Psoas muscle (tissue), 8 donors: Measurements from ENCODE around the gene PLXNC1. TPM values are rescaled to one million over a fixed set of nuclear protein-coding genes. Genes with fewer than 3 reads are reported as not detected.

ENCODE experiments used
- ATAC-seq, 4 donors: fragments of 200-7000 bp; cut with Tn5 transposase; one replicate each; pipeline ENCODE4 v1.9.1; 2020; ENCODE audit warnings: moderate library complexity in 3 of 4, mild to moderate bottlenecking in 2 of 4
- DNase-seq, 2 donors: peaks; one replicate each; pipeline ENCODE4 v3.0.0-alpha.2; 2020
- H3K27ac ChIP-seq: fragments of 200-600 bp; one replicate; pipeline ENCODE4 v1.8.0; 2022
- H3K27me3 ChIP-seq, 3 donors: fragments of 200-600 bp in 1 of 3; one replicate each; pipeline versions ENCODE4 v1.6.1 to v1.8.0; 2013 to 2022; ENCODE audit warnings: low read length in 2 of 3, mild to moderate bottlenecking in 2 of 3, moderate library complexity in 1 of 3; ENCODE audit not compliant: insufficient read depth in 3 of 3
- H3K36me3 ChIP-seq, 2 donors: fragments of 200-600 bp in 1 of 2; one replicate each; pipeline versions ENCODE4 v1.6.1 to v1.8.0; 2013 to 2022; ENCODE audit warnings: low read depth in 1 of 2, mild to moderate bottlenecking in 1 of 2, moderate library complexity in 1 of 2; ENCODE audit not compliant: insufficient read depth in 1 of 2
- H3K4me1 ChIP-seq: fragments of 200-600 bp; one replicate; pipeline ENCODE4 v1.8.0; 2022
- H3K4me3 ChIP-seq: fragments of 200-600 bp; one replicate; pipeline ENCODE4 v1.8.0; 2022; ENCODE audit warnings: mild to moderate bottlenecking
- H3K9me3 ChIP-seq: fragments of 200-600 bp; one replicate; pipeline ENCODE4 v1.8.0; 2022
- CTCF ChIP-seq: fragments of 200-600 bp; IDR thresholded peaks from one replicate; pipeline ENCODE4 v1.8.0; 2022; ENCODE audit warnings: antibody characterized with exemption
- WGBS, 3 donors: extraction: QIAGEN DNeasy Blood & Tissue Kit; methylation state at CpG; one replicate each; pipeline versions ENCODE4 v1.1.6 to v1.1.7; 2013; 5-methylcytosine and 5-hydroxymethylcytosine counted together
- intact Hi-C, 2 donors: fragments of 100-400 bp; cut with DNase I; formaldehyde crosslinking; loops; one replicate each; pipeline versions ENCODE4 v1.11.0 to v1.14.2; 2022
- polyA plus RNA-seq, 3 donors: library from polyadenylated mRNA; stranded (reverse); fragments of 200-250 nt; gene quantifications; one replicate each; pipeline ENCODE4 v1.2.3, GENCODE V29; 2013
- total RNA-seq, 4 donors: library from RNA; stranded (reverse); fragmentation: NEBNext Ultra II Directional in 2 of 4; extraction: Animal tissue kit (Norgen Biotek cat#: 25700) in 2 of 4; gene quantifications; one replicate each; pipeline versions ENCODE4 v1.2.1 to v1.2.4, GENCODE V29; 2021 to 2023
- donor health status: healthy with polysubstance abuse.
- donor health status: DM: no; HTN: no; CAD: no; lungs with moderate emphysema.
- donor health status: Bipolar disorder and iron deficiency.
- donor health status: healthy.
- donor health status: DM: yes; HTN: yes; CAD: no.
- donor health status: DM: no; HTN: no; CAD: no.
- donor health status: DM: no; HTN: no; CAD: no.
- donor health status: DM: yes; HTN: yes; CAD: no.

The PLXNC1 gene
- total and polyA plus RNA-seq, 7 donors = 0.18 to 4.0 (median 0.52) TPM

- no peaks in the 10 kb centered on the region for H3K9me3 ChIP-seq
- WGBS, 3 donors = 87 to 90% (median 88%) methylated on average over 21 of the region's 21 CpGs
- ATAC-seq (no peak), DNase-seq (no peak)
- no peak overlapping the region for H3K4me3 ChIP-seq
- no peak for TF ChIP-seq CTCF
- H3K27me3 ChIP-seq = peaks cover 0 to 2% (median 0%) of the 10 kb centered on the region in 3 donors
- H3K27ac ChIP-seq = no peak overlapping the region
- H3K4me1 ChIP-seq = no peaks in the 10 kb centered on the region
- intact Hi-C loops = loop anchor here (5.0 to 10.0 kb wide), 3 partner anchors 295 to 625 kb away; no protein-coding TSS in a partner anchor
- H3K36me3 ChIP-seq = no peaks in the 10 kb centered on the region
Measured at GRCh38 chr12:94139816-94140215, 8.6 kb upstream of the PLXNC1 start.

DNA sequence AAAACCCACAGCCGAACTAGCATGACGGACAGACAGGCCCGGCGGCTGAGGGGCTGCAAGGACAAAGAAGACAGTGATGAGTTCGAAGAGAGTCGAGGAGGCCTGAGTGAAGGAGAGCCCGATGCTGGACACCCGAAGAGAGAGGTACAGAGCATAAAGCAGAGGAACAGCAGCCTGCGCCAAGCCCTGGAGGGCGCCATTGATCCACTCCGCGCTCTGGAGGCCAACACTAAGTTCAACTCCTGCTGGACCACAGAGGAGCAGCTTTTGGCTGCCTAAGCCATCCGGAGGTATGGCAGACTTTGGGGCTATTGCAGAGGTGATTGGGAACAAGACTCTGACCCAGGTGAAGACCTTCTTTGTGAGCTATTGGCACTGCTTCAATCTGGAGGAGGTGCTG lies 7.8 kb upstream of the PLXNC1 start:
- DNase-seq = no peak
- WGBS, 3 donors = 87 to 90% (median 88%) methylated on average over 13 of the region's 13 CpGs

DNA sequence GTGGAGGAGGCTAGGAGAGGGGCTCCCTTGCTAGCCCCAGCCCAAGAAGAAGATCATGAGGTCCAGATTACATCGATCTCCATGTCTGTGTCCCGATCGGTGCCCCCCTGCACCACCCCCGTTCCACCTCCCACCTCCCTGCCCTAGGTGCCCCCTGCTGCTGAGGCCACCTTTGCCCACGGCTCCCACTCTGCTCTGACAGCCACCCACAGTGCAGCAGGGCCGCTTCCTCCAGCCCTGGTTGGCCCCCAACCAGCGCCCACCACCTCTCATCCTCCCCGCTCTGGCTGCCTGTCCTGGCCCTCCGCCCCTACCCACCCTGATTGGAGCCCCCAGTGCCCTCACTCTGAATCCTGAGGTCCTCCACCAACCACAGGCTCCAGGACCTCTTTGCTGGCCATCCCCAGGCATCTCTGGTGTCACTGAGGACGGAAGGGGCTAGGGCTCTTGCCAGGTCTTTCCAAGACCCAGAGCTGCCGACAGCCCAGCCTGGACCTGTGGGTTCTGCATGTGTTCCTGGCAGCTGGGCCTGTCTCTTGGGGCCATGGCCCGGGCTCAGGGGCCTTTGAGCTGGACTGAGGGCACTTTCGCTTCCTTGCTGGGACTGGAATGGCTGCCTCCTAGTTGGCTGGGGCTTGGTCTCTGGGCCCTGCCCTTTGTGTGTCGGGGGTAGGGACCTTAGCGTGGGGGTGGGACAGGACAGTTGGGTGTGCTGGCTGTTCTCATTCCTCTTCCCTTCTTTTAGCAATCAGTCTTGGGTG lies 7.2 kb upstream of the PLXNC1 start:
- 77 to 91% (median 83%) methylated on average over 12 to 15 of the region's 15 CpGs for WGBS, 3 donors
- ATAC-seq = no peak

More for the DNA sequence above, 7.8 kb upstream of the PLXNC1 start:
- TF ChIP-seq CTCF = no peak
- H3K4me3 ChIP-seq = no peak overlapping the region
- no peaks in the 10 kb centered on the region for H3K4me1 ChIP-seq
- intact Hi-C loops = loop anchor here in 1 of 2 donors (10.0 kb wide), 1 partner anchor 294 kb away; no protein-coding TSS in a partner anchor
- H3K27ac ChIP-seq = no peak overlapping the region
- ATAC-seq = no peak
- H3K9me3 ChIP-seq = no peaks in the 10 kb centered on the region
- no peaks in the 10 kb centered on the region for H3K36me3 ChIP-seq
- peaks cover 0 to 10% (median 0%) of the 10 kb centered on the region in 3 donors for H3K27me3 ChIP-seq

GRCh38 chr12:94141892-94142291 lies 6.5 kb upstream of the PLXNC1 start:
- intact Hi-C loops = loop anchor here in 1 of 2 donors (10.0 kb wide), 1 partner anchor 293 kb away; no protein-coding TSS in a partner anchor
- Histone ChIP-seq H3K36me3 (no peaks in the 10 kb centered on the region), H3K4me3 (no peak overlapping the region), H3K27ac (no peak overlapping the region), H3K9me3 (no peaks in the 10 kb centered on the region), H3K27me3 (peaks cover 0 to 23% (median 2%) of the 10 kb centered on the region in 3 donors), H3K4me1 (no peaks in the 10 kb centered on the region)
- WGBS, 3 donors = 85 to 92% (median 91%) methylated on average over 3 of the region's 3 CpGs
- ATAC-seq (no peak), DNase-seq (no peak)
- TF ChIP-seq CTCF = no peak

More for the DNA sequence above, 7.2 kb upstream of the PLXNC1 start:
- Histone ChIP-seq H3K4me1 (no peaks in the 10 kb centered on the region), H3K36me3 (no peaks in the 10 kb centered on the region), H3K9me3 (no peaks in the 10 kb centered on the region), H3K4me3 (no peak overlapping the region), H3K27ac (no peak overlapping the region), H3K27me3 (peaks cover 0 to 16% (median 0%) of the 10 kb centered on the region in 3 donors)
- DNase-seq = no peak
- no peak for TF ChIP-seq CTCF
- intact Hi-C loops = loop anchor here in 1 of 2 donors (10.0 kb wide), 1 partner anchor 294 kb away; no protein-coding TSS in a partner anchor
